HEK293 (cell line): ENCODE results near the gene ADD1.

Source experiments
- CTCF ChIA-PET: fragments of 350-600 bp; formaldehyde crosslinking; extraction: SDS; loops from one replicate; lab custom pipeline; 2021; ENCODE audit warnings: antibody characterized with exemption; lab: Yijun Ruan, JAX
- POLR2A ChIA-PET: fragments of 300-600 bp; formaldehyde crosslinking; extraction: SDS; loops from one replicate; lab custom pipeline; 2020; ENCODE audit warnings: antibody characterized with exemption, inconsistent platforms; lab: Yijun Ruan, JAX
- H3K27ac ChIP-seq: fragments of 200-500 bp; sonication (Bioruptor generic); 2 replicates; pipeline ENCODE4 v1.5.1; 2014; ENCODE audit warnings: low read depth, low read length, control low read depth, inconsistent platforms; ENCODE audit errors: extremely low read depth
- H3K36me3 ChIP-seq, 2 experiments: fragments of 200-500 bp in 1 of 2; sonication (Bioruptor generic) in 1 of 2; 1 replicate in 1 of 2; 2 replicates in 1 of 2; pipeline ENCODE4 v1.5.1; 2014 to 2017; ENCODE audit warnings: inconsistent platforms in 2 of 2, low read length in 2 of 2; ENCODE audit not compliant: control insufficient read depth in 2 of 2, insufficient read depth in 1 of 2
- H3K4me1 ChIP-seq: fragments of 200-500 bp; sonication (Bioruptor generic); 2 replicates; pipeline ENCODE4 v1.5.1; 2014; ENCODE audit warnings: mild to moderate bottlenecking, low read length, inconsistent platforms; ENCODE audit not compliant: control insufficient read depth, insufficient read depth
- H3K4me3 ChIP-seq: 2 replicates; pipeline ENCODE4 v1.5.1; 2011; ENCODE audit warnings: low read depth, mild to moderate bottlenecking, control low read depth, low read length, moderate library complexity
- H3K9me3 ChIP-seq: fragments of 200-500 bp; sonication (Bioruptor generic); 2 replicates; pipeline ENCODE4 v1.5.1; 2014; ENCODE audit warnings: low read depth, low read length, inconsistent platforms; ENCODE audit not compliant: control insufficient read depth, insufficient read depth
- EGR2 ChIP-seq: fragments of 450-650 bp; formaldehyde crosslinking; IDR thresholded peaks from 2 replicates; pipeline ENCODE4 v1.5.1; 2016; ENCODE audit warnings: low read depth, missing biosample characterization, missing genetic modification characterization
- MZF1 ChIP-seq: fragments of 450-650 bp; formaldehyde crosslinking; IDR thresholded peaks from 2 replicates; pipeline ENCODE4 v1.5.1; 2017; ENCODE audit warnings: missing biosample characterization, missing genetic modification characterization, borderline replicate concordance
- WT1 ChIP-seq: fragments of 450-650 bp; formaldehyde crosslinking; IDR thresholded peaks from 2 replicates; pipeline ENCODE4 v1.5.1; 2016; ENCODE audit warnings: missing biosample characterization, missing genetic modification characterization
- ZBTB21 ChIP-seq: fragments of 450-650 bp; formaldehyde crosslinking; IDR thresholded peaks from 2 replicates; pipeline ENCODE4 v1.5.1; 2017; ENCODE audit warnings: missing biosample characterization, missing genetic modification characterization
- ZBTB48 ChIP-seq: fragments of 450-650 bp; formaldehyde crosslinking; IDR thresholded peaks from 2 replicates; pipeline ENCODE4 v1.5.1; 2016; ENCODE audit warnings: missing biosample characterization, missing genetic modification characterization
- ZBTB8A ChIP-seq: fragments of 450-650 bp; formaldehyde crosslinking; IDR thresholded peaks from 2 replicates; pipeline ENCODE4 v1.5.1; 2016; ENCODE audit warnings: missing biosample characterization, missing genetic modification characterization
- ZFP37 ChIP-seq: fragments of 450-650 bp; formaldehyde crosslinking; IDR thresholded peaks from 2 replicates; pipeline ENCODE4 v1.5.1; 2016; ENCODE audit warnings: missing biosample characterization, missing genetic modification characterization
- ZNF175 ChIP-seq: fragments of 450-650 bp; formaldehyde crosslinking; IDR thresholded peaks from 2 replicates; pipeline ENCODE4 v1.5.1; 2016; ENCODE audit warnings: missing biosample characterization, missing genetic modification characterization
- ZNF37A ChIP-seq: fragments of 450-650 bp; IDR thresholded peaks from 2 replicates; pipeline ENCODE4 v1.5.1; 2018; ENCODE audit warnings: missing biosample characterization, missing genetic modification characterization
- ZNF549 ChIP-seq: fragments of 450-650 bp; IDR thresholded peaks from 2 replicates; pipeline ENCODE4 v1.5.1; 2018; ENCODE audit warnings: missing biosample characterization, missing genetic modification characterization, mild to moderate bottlenecking, inconsistent platforms, moderate library complexity
- TF ChIP-seq, protein P1 (sequence below): fragments of 450-650 bp; formaldehyde crosslinking; IDR thresholded peaks from 2 replicates; pipeline ENCODE4 v1.5.1; 2016; ENCODE audit warnings: missing biosample characterization, missing genetic modification characterization, borderline replicate concordance
- TF ChIP-seq, protein P2 (sequence below): fragments of 450-650 bp; formaldehyde crosslinking; IDR thresholded peaks from 2 replicates; pipeline ENCODE4 v1.5.1; 2016; ENCODE audit warnings: missing biosample characterization, missing genetic modification characterization
- TF ChIP-seq, protein P3 (sequence below): fragments of 450-650 bp; formaldehyde crosslinking; IDR thresholded peaks from 2 replicates; pipeline ENCODE4 v1.5.1; 2016; ENCODE audit warnings: missing biosample characterization, missing genetic modification characterization, low read depth
- TF ChIP-seq, protein P4 (sequence below): fragments of 450-650 bp; formaldehyde crosslinking; conservative IDR thresholded peaks from 2 replicates; pipeline ENCODE4 v1.5.1; 2016; ENCODE audit warnings: low read depth, missing biosample characterization, missing genetic modification characterization

ADD1 gene

DNA sequence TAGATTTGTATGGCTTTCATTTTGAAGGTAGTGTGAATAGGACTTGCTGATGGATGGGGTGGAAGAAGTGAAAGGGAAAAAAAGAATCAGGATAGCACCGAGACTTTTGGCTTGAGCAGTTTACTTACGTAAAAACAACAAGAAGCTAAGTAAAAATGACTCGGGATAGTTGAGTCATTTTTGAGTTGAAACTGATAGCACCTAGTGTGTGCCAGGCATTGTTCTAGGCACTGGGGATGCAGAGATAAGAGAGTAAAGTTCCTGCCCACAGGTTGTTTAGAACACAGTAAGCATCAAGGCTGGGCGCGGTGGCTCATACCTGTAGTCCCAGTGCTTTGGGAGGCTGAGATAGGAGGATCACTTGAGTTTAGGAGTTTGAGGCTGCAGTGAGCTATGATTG is 34.7 kb downstream of the ADD1 start (continued):
- TF ChIP-seq, protein P1, sequence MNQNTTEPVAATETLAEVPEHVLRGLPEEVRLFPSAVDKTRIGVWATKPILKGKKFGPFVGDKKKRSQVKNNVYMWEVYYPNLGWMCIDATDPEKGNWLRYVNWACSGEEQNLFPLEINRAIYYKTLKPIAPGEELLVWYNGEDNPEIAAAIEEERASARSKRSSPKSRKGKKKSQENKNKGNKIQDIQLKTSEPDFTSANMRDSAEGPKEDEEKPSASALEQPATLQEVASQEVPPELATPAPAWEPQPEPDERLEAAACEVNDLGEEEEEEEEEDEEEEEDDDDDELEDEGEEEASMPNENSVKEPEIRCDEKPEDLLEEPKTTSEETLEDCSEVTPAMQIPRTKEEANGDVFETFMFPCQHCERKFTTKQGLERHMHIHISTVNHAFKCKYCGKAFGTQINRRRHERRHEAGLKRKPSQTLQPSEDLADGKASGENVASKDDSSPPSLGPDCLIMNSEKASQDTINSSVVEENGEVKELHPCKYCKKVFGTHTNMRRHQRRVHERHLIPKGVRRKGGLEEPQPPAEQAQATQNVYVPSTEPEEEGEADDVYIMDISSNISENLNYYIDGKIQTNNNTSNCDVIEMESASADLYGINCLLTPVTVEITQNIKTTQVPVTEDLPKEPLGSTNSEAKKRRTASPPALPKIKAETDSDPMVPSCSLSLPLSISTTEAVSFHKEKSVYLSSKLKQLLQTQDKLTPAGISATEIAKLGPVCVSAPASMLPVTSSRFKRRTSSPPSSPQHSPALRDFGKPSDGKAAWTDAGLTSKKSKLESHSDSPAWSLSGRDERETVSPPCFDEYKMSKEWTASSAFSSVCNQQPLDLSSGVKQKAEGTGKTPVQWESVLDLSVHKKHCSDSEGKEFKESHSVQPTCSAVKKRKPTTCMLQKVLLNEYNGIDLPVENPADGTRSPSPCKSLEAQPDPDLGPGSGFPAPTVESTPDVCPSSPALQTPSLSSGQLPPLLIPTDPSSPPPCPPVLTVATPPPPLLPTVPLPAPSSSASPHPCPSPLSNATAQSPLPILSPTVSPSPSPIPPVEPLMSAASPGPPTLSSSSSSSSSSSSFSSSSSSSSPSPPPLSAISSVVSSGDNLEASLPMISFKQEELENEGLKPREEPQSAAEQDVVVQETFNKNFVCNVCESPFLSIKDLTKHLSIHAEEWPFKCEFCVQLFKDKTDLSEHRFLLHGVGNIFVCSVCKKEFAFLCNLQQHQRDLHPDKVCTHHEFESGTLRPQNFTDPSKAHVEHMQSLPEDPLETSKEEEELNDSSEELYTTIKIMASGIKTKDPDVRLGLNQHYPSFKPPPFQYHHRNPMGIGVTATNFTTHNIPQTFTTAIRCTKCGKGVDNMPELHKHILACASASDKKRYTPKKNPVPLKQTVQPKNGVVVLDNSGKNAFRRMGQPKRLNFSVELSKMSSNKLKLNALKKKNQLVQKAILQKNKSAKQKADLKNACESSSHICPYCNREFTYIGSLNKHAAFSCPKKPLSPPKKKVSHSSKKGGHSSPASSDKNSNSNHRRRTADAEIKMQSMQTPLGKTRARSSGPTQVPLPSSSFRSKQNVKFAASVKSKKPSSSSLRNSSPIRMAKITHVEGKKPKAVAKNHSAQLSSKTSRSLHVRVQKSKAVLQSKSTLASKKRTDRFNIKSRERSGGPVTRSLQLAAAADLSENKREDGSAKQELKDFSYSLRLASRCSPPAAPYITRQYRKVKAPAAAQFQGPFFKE: no peak
- TF ChIP-seq ZNF37A (tag by site-specific recombination) (no peak), ZFP37 (no peak), ZBTB8A (tag by site-specific recombination) (no peak), WT1 (tag by site-specific recombination) (no peak)
- TF ChIP-seq, protein P2, sequence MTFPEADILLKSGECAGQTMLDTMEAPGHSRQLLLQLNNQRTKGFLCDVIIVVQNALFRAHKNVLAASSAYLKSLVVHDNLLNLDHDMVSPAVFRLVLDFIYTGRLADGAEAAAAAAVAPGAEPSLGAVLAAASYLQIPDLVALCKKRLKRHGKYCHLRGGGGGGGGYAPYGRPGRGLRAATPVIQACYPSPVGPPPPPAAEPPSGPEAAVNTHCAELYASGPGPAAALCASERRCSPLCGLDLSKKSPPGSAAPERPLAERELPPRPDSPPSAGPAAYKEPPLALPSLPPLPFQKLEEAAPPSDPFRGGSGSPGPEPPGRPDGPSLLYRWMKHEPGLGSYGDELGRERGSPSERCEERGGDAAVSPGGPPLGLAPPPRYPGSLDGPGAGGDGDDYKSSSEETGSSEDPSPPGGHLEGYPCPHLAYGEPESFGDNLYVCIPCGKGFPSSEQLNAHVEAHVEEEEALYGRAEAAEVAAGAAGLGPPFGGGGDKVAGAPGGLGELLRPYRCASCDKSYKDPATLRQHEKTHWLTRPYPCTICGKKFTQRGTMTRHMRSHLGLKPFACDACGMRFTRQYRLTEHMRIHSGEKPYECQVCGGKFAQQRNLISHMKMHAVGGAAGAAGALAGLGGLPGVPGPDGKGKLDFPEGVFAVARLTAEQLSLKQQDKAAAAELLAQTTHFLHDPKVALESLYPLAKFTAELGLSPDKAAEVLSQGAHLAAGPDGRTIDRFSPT (tag by site-specific recombination): no peak
- TF ChIP-seq, protein P3, sequence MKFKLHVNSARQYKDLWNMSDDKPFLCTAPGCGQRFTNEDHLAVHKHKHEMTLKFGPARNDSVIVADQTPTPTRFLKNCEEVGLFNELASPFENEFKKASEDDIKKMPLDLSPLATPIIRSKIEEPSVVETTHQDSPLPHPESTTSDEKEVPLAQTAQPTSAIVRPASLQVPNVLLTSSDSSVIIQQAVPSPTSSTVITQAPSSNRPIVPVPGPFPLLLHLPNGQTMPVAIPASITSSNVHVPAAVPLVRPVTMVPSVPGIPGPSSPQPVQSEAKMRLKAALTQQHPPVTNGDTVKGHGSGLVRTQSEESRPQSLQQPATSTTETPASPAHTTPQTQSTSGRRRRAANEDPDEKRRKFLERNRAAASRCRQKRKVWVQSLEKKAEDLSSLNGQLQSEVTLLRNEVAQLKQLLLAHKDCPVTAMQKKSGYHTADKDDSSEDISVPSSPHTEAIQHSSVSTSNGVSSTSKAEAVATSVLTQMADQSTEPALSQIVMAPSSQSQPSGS (tag by site-specific recombination): no peak

DNA sequence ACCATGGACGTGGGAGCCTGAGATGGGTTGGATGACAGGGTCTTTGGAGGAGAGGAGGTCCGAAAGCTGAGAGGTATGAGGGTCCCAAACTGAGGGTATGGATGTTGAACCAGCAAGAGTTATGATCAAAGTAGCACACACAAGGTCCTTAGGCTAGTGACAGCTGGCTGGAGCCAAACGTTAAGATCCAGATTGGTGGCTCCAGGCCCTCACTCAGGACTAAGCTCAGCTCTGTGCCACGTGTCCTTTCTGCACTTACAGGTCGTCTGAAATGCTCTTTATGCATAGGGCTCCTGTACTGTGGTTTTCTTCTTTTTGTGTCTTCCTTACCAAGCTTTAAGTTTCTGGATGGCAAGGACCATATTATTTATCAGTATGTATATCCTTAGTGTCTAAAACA is 35.4 kb downstream of the ADD1 start:
- Histone ChIP-seq H3K4me3 (no peak overlapping the region), H3K9me3 (no peaks in the 10 kb centered on the region), H3K36me3 (peaks cover 3 to 55% of the 10 kb centered on the region in 2 experiments; a peak in 2 of 3 replicates), H3K27ac (no peak overlapping the region)
- no peak for TF ChIP-seq ZNF175 (tag by site-specific recombination)
- TF ChIP-seq ZNF549 (tag by site-specific recombination): no peak
- TF ChIP-seq, protein P4, sequence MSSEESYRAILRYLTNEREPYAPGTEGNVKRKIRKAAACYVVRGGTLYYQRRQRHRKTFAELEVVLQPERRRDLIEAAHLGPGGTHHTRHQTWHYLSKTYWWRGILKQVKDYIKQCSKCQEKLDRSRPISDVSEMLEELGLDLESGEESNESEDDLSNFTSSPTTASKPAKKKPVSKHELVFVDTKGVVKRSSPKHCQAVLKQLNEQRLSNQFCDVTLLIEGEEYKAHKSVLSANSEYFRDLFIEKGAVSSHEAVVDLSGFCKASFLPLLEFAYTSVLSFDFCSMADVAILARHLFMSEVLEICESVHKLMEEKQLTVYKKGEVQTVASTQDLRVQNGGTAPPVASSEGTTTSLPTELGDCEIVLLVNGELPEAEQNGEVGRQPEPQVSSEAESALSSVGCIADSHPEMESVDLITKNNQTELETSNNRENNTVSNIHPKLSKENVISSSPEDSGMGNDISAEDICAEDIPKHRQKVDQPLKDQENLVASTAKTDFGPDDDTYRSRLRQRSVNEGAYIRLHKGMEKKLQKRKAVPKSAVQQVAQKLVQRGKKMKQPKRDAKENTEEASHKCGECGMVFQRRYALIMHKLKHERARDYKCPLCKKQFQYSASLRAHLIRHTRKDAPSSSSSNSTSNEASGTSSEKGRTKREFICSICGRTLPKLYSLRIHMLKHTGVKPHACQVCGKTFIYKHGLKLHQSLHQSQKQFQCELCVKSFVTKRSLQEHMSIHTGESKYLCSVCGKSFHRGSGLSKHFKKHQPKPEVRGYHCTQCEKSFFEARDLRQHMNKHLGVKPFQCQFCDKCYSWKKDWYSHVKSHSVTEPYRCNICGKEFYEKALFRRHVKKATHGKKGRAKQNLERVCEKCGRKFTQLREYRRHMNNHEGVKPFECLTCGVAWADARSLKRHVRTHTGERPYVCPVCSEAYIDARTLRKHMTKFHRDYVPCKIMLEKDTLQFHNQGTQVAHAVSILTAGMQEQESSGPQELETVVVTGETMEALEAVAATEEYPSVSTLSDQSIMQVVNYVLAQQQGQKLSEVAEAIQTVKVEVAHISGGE (tag by site-specific recombination): no peak
- no peak for TF ChIP-seq MZF1 (tag by site-specific recombination)
- TF ChIP-seq ZBTB48 (tag by site-specific recombination): no peak
- TF ChIP-seq ZBTB21 (tag by site-specific recombination): no peak
- TF ChIP-seq EGR2: no peak
- TF ChIP-seq, all 188 proteins: peak for 0
- POLR2A ChIA-PET: no interaction called here
- no peaks in the 10 kb centered on the region for H3K4me1 ChIP-seq
- CTCF ChIA-PET: no interaction called here
